D341Med (cell line): Measurements from ENCODE around the gene GAMT.
"Not testable (repeated sequence)": the region's sequence is repeated elsewhere in the genome, so short reads cannot be mapped to it uniquely, and the experiment has no call there.

ENCODE experiments used
- DNase-seq: peaks from one replicate; pipeline ENCODE4 v3.0.0; 2012; ENCODE audit warnings: low spot score

The GAMT gene

DNA sequence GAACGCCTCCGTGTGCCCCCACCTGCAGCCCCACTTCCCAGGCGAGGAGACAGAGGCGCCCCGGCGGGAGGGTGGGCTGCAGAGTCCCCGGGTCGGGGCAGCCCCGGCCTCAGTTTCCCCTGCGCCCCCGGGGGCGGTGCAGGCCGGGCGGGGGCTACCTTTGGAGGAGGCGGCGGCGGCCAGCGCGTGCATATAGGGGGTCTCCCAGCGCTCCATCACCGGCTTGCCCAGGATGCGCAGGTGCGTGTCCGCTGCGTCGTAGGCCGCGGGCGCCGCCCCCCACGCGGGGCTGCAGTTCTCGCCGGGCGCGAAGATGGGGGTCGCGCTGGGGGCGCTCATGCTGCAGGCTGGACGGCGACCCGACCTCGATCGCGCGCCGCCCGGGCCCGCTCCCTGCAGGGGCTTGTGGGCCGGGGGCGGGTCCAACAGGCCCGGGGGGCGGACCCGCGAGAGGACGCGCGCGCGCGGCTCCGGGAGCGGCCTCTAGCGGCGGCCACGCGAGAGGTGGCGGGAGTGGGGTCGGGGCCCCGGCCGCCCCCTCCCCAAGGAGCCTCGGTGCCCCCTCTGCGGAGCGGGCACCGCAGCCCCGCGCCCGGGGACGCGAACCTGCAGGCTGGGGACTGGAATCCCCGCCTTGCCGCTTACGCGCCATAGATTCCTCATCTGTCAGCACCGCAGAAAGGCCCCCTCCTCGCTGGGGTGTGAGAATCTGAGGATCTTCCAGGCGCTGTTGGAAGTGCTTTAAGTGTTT is at the start of gene GAMT:
Gene GAMT, minus strand, starts transcription at position 405 of the 751 bp plus-strand sequence. Its CDS starts 66 bp downstream, at position 339.
- peak; percentile 96 for DNase-seq

DNA sequence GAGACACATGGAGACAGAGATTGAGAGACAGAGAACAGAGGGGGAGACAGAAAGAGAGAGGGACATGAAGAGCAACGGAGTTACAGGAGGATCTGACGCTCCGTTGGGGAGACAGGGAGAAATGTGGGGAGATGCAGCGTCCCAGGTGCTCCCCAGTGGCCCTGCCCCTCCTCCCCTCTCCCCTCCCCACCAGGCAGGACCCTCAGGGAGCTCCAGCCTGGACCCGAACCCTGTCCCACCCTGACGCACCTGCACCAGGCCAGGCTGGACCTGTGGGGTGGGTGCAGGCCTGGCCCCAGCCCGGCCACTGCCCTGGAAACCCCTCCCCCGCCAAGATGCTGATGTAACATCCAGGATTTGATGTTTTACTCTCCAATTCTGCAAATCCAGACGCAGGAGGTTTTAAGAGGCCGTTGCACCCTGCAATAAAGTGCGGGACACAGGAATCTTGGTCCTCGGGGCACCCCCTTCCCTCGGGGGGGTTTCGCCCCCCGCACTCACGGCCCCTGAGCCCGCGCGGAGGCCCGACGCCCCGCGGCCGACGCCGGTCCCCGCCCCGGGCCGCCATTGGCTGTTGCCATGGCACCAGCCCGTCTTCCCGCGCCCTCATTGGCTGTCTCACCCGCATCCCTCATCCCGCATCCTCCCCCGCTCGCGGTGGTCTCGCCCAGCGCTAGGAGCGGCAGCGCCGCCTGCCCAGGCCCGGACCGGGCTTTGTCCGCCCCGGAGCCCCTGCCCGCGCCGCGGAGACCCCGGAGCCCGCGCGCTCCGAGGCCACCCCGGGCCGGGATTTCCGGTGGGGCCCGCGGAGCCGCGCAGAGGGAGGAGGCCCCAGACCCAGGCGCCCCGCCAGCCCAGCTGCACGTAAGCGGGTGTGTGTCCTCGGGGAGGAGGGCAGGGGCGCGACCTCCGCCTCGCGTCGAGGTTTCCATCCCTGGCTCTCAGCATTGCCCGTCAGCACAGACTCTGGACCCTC is 48.4 kb upstream of the GAMT start, which contains the start of gene APC2:
Gene APC2, plus strand, starts transcription at position 655 of the 976 bp plus-strand sequence. CDS start 2,881 bp downstream, outside the sequence.
- DNase-seq = peak; percentile 96

DNA sequence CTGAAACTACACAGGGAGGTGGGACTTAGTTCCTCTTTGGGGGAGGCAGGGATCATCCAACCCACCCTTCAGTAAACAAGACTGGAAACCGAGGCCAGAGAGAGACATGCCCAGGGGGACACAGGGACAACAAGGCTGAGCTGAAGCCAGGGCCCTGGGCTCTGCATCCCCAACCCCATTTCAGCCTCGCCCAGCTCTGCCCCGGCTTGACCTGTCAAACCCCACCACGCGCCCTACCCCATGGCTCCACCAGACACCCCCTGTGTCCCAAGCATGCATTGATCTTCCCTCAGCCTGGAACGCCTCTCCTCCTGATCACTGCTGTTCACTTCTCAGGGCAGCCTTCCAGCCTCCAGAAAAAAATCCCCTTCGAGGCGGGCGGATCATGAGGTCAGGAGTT is 46.6 kb upstream of the GAMT start:
- DNase-seq = no peak

DNA sequence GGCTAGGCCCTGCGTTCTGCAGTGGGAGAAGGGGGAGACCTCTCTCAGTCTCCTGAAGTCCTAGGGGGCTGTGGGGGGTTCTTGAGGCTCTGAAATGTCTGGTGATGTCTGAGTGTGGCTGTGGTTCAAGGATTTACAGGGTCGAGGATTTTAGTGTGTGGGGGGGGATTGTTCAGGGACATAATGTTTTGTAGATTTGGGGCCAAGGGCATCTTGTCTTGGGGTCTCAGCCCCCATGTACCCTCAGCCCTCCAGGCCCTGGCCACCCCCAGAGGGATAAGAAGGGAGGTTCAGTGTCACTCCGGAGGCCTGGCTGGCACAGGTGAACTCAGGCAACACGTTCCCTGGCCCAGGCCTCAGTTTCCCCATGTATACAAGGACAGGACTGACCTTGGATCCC is 46.2 kb upstream of the GAMT start:
- DNase-seq = no peak

DNA sequence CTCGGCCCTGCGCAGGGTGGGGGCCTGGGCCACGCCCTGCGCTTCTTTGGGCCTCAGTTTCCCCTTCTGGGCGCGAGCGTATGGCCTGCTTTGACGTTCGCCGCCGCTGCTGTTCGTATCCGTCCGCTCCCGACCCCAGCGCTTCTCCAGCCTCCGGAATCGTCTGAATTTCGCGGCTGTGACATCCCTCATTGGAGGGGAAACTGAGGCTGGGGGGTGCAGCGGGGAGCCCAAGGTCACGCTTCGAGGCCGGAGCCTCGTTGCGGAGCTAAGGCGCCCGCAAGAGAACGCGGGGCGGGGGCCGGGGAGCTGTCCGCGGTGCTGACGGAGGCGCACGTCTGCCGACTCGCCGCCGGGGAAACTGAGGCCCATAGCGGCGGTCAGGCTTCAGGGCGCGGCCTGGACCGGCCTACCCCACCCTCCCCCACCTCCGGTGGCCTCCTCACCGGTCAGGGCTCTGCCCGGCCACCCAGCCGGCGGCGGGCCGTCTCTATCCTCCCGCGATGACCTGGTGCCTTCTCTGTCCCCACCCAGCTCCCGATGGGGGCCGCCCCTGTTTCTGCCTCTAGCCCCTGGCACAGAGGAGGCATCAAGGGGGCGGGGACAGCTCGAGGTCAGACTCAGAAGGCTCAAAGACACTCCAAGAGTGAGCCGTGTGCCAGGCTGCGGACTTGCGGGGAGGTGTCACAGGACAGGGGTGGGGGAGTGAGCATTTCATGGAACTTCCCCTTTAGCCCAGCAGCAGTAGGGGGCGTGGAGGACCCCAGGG is 45.6 kb upstream of the GAMT start:
- DNase-seq = no peak

DNA sequence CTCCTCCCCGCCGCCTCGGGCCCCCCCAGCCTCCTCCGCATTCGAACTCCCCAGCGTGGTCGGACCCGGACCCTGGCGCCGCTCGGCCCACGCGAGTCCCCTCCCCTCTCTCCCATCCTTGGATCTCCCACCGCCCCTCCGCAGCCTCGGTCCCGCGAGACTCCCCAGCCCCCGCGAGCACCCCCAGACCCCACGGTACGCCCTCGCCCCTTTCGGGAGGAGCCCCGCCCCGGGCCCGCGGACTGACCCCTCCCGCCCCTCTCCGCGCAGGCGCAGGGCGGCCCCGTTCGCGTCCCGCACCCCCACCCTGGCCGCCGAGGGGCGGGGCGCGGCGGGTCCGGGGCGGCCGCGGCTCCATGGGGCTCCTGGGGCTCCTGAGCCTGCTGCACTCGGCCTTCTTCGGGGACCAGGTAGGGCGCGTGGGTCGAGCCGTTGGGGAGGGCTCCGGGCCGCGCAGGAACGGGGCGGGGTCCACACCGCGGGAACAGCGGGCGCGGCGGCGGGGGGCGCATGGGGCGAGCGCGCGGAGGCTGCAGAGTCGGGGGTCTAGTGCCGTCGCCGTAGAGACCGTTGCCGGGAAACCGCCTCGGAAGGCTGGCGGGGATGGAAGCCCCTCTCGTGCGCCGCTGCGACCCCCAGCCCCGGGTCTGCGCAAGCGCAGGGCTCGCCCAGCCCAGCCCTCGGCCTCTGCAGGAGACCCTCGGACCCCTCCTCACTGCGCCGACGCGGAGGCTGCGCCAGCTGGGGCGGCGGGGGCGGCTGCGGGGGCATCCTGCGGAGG is 44.8 kb upstream of the GAMT start:
- peak; percentile 92 for DNase-seq

DNA sequence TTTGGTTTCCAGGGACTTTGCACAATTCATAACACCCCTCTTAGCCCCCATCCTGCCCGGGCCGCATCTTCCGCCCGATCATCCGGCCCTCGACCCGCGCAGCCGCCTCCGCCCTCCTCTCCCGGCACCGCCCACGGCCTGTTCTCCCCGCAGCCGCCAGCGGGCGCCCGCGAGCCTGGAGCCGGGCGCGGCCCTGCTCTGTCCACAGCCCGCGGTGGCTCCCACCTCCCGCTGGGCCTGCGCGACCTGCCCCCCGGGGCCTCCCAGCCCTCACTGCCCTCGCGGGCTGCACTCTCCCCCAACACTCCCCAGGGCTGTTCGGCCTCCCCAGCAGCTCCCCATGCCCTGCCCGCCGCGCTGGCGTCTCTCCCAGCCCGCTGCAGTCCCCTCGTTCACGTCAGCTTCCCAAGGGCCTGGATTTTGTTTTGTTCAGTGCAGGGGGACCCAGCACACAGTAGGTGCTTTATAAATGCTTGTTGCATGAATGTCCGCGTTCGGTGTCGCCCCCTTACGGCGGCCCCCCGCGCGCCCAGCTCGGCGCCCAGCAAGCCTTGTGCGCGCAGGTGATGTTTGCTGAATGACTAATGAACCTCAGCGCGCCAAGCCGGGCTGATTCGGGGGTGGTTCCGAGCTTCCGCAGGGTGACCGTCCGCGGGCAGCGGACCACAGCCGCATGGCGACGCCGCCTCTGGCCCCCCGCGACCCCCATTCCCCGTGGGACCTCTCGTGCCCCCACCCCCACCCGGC is 44.0 kb upstream of the GAMT start:
- peak; percentile 94 for DNase-seq

DNA sequence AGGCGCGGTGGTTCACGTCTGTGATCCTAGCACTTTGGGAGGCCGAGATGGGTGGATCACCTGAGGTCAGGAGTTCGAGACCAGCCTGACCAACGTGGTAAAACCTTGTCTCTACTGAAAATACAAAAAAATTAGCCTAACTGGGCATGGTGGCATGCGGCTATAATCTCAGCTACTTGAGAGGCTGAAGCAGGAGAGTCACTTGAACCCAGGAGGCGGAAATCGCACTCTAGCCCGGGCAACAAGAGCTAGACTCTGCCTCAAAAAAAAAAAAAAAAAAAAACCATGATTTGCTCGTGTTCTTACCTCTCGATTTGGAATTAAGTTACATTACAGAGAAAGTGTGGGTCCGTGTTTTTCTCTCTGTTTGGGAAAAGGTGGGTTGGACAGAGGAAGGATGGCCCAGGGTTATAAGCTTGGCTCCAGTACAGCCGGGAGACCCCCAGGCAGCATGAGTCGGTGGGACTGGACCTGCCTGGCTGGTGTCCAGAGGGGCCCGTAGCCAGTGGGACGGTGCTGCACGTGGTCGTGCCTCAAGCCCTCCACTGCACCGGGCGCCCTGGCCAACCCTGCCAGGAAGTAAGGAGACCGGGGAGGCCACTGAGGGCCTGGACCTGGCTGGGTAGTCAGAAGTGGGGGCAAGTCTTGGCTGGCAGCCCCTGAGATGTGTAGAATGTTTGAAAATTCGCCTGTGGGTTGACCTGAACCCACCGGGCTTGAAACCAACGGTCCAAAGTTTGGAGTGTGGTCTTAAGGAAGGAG is 40.5 kb upstream of the GAMT start:
- DNase-seq = no peak

DNA sequence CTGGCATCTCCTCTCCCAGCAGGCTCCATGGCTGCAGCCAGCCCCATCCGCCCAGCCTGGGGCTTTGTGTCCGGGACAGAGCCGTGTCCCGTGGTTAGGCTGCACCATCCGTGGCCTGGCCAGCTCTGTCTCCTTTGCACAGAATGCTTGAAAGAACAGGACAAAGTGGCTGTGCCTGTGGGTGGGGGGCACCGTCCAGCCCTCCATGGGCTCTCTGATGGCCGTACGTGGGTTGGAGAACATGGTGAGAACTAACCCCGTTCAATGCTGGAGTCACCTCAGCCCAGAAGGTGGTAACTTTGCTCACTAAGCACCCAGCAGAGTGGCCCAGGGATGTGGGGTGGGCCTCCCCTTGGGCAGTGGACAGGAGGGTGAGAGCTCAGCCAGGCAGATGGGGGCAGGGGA is 39.7 kb upstream of the GAMT start:
- no peak for DNase-seq

DNA sequence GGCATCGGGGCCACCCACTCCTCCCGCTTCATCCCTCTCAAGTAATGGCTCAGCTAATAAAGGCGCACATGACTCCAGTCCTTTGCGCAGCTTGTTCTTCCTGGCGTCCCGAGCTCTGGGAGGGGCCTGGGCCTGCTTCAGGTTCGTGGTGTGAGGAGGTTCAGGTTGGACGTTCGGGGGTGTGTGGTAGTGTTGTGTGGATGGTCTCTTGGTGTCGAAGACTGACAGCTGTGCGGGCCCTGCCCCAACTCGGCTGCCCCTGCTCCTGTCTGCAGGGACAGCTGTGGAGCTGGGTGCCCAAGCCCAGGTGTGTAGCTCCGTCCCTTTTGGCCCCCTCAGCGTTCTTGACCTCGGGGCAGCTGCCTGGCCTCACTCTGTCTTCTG is 39.1 kb upstream of the GAMT start:
- DNase-seq = no peak

DNA sequence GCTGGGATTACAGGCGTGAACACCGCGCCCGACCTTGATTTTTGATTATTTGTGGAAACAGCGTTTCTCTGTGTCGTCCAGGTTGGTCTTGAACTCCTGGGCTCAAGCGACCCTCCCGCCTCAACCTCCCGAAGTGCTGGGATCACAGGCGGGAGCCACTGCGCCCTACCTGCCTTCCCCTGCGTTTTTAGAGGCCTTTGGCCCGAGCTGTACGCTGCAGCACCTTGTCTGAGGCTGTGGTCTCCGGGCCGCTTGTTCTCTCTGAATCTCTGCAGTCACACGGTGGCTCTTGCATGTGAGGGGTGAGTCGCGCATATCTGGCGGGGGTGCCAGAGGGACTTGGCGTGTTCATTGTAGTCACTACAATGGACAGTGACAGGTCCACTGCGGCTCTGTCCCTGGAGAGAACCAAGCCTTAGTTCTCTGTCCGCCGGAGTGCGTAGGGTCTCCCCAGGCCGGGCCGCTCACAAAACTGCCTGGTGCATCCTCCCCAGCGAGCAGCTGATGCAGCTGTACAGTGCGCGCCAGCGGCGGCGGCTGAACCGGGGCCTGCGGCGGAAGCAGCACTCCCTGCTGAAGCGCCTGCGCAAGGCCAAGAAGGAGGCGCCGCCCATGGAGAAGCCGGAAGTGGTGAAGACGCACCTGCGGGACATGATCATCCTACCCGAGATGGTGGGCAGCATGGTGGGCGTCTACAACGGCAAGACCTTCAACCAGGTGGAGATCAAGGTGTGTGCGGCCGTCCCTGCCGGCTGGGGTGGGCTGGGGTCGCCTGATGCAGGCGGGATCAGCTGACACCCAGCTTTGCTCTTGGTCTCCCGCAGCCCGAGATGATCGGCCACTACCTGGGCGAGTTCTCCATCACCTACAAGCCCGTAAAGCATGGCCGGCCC is 38.4 kb upstream of the GAMT start:
- not testable (repeated sequence) for DNase-seq

DNA sequence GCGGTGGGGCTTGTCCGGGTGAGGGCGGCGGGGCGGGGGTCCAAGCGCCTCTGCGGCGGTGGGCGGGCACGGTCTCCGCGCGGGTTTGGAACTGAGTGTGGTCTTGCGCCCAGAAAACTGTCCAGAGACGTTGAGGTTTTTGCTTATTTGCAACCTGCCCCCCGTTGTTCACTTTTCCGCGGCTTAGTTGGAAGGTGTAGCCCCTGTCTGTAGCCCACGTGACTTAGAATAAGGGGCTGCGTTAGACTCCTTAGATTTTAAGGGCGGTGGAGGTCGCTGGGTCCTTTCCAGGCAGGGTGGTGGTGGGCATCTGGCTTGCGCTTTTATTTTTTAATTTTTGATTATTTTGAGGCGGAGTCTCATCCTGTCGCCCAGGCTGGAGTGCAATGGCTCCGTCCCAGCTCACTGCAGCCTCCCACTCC is 37.6 kb upstream of the GAMT start:
- DNase-seq = no peak

DNA sequence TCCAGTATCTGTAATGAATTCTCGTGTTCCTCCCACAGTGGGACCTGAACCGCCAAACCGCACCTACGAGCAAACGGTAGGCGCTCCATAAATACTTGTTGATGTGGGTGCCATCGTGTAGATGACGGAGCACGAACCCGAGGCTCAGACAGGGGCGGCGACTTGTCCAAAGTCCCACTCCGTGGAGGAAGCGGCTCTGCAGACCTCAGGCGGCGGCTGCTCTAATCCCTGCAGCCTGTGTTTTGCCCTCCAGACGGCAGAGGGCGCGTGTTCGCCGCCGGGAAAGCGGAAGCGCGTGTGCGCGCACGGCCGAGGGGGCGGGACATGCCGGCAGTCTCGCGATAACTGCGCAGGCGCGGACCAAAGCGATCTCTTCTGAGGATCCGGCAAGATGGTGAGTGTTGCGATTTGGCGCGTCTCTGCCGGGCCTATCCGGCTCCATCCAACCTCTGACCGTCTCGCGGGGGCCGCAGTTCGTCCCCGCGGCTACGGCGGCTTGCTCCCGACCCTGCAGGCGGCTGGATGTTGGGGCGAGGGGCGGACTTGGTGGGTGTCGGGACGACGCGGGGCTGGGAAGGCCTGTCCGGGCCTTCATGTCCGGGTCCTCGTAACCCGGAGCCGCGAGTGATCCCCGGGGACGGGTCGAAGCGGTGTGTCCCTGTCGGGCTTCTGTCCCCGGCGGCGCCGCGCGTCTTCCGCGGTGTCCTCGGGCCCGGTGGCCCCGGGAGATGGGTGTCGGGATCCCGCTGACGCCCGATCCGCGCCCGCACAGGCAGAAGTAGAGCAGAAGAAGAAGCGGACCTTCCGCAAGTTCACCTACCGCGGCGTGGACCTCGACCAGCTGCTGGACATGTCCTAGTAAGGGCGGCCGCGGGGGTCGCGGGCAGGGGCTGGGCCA is 36.9 kb upstream of the GAMT start, which contains the start of gene RPS15:
Gene RPS15, plus strand, starts transcription at position 362 of the 898 bp plus-strand sequence. Its CDS starts 30 bp downstream, at position 392.
- peak; percentile 97 for DNase-seq

DNA sequence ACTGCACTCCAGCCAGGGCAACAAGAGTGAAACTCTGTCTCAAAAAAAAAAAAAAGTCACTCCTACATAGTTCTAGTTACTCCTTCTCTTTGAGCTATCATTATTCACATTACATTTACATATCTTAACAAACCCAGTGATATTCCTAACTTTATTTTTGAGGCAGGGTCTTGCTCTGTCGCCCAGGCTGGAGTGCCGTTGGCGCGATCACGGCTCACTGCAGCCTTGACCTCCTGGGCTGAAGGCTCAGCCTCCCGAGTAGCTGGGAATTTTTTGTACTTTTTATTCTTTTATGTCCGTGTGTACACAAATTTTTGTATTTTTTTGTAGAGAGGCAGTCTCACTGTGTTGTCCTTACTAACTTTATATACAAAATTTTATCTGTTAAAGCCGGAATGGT is 36.3 kb upstream of the GAMT start:
- no peak for DNase-seq

DNA sequence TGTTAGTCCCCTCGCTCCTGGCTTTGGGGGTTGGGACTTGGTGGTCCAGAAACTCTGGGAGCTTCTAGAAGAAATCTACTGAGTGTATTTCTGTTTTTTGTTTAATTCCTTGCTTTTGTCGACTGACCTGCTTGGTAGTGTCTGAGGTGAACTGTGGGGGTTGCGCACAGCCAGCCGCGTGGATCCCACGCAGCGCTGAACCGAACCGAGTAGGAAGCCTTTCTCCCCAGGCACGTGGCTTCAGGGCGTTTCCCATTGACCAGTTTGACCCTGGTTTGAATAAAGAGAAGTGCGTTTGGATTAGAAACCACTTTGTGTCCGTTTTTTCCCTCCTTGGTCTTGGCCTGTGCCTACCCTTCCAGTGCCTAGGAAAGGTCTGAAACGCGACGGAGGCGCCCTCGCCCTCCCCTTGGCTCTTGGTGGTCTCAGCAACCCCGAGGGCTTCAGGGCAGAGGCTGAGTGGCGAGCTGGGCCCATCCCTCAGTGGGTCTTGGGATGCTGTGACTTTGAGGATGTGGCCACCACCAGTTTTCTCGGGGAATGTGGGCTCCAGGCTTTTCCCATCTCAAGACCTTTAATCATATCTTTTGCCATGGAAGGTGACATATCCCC is 34.1 kb upstream of the GAMT start:
- DNase-seq = no peak

DNA sequence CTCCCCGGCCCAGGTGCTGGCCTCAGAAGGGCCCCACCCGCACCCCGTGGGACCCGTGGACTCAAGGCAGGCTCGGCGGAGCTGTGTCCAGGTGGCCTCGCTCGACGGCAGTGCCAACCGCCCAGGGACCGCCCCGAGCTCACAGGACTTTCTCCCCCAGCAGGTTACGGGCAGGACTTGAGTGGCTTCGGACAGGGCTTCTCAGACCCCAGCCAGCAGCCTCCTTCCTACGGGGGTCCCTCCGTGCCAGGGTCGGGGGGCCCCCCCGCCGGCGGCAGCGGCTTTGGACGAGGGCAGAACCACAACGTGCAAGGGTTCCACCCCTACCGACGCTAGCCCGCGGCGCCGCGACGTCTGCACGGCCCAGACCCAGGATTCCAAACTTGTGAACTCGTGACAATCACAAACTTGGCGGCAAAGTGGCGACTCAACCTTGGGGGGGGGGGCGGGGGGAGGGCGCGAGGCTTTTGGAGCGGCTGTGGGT is 33.3 kb upstream of the GAMT start:
- no peak for DNase-seq

DNA sequence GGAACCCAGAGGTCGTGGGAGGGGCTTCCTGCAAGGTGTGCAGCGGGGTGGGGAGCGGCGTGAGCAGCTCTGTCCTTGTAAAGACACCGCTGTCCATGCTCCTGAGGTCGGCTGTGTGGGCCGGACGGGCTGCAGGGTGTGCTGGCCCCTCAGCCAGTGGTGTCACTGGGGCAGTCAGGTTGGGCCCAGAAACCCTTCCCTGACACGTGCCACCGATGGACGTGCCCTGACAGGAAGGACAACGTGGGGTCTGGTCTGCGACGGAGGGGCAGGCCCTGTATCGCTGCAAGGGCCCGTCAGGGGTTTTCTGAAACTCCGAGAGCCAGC is 32.7 kb upstream of the GAMT start:
- no peak for DNase-seq
